K562 (cell line): ENCODE results near the gene MYMX. TPM values are rescaled to one million over a fixed set of nuclear protein-coding genes. Genes with fewer than 3 reads are reported as not detected.
A peak's percentile ranks its signal among the peaks of the same experiment; 100 is the strongest.

Source experiments
- ATAC-seq: fragments of 200-7000 bp; cut with Tn5 transposase; 3 replicates; pipeline ENCODE4 v1.9.1; 2020; ENCODE audit warnings: moderate library complexity
- BruUV-seq: library from RNA; stranded (reverse); fragments of 400-500 nt; replicated peaks from 2 replicates; lab custom pipeline; 2021; lab: Mats Ljungman, UMichigan
- CTCF ChIA-PET: fragments of 300-600 bp; formaldehyde crosslinking; extraction: SDS; loops from one replicate; lab custom pipeline; 2021; ENCODE audit warnings: low intra/inter-chr PET ratio; lab: Yijun Ruan, JAX
- POLR2A ChIA-PET: fragments of 300-600, 350-650 bp; sonication (Branson Sonifier 250); formaldehyde crosslinking; extraction: SDS; loops from one replicate; lab custom pipeline; 2021; ENCODE audit warnings: antibody characterized with exemption, inconsistent platforms; lab: Yijun Ruan, JAX
- DNase-seq, 4 experiments: peaks; one replicate each; pipeline versions ENCODE4 v3.0.0 to v3.0.0-alpha.2; 2011 to 2018; ENCODE audit warnings: low spot score in 3 of 4, mixed read lengths in 3 of 4; ENCODE audit errors: extremely low read depth in 1 of 4
- FAIRE-seq: peaks from 2 replicates; lab custom pipeline; 2011; peaks lifted over from hg19 to GRCh38; lab: Jason Lieb, UNC
- H2AFZ ChIP-seq: 2 replicates; pipeline ENCODE4 v1.6.0; 2011; ENCODE audit warnings: low read depth, low read length, control low read depth, inconsistent platforms
- H3K27ac ChIP-seq: fragments of 200-600 bp; 3 replicates; pipeline ENCODE4 v1.8.0; 2011; ENCODE audit warnings: low read depth, mild to moderate bottlenecking, control low read depth, inconsistent platforms, low read length, moderate library complexity, mixed read lengths; ENCODE audit errors: extremely low read depth
- H3K27me3 ChIP-seq, 2 experiments: fragments of 300-600 bp in 1 of 2; 2 replicates in 1 of 2; 3 replicates in 1 of 2; pipeline versions ENCODE4 v1.6.0 to v1.8.0; 2011; ENCODE audit warnings: inconsistent platforms in 2 of 2, low read length in 2 of 2, mild to moderate bottlenecking in 1 of 2, mixed read lengths in 1 of 2, moderate library complexity in 1 of 2; ENCODE audit not compliant: control insufficient read depth in 2 of 2, insufficient read depth in 2 of 2
- H3K36me3 ChIP-seq: fragments of 300-600 bp; 3 replicates; pipeline ENCODE4 v1.8.0; 2011; ENCODE audit warnings: mild to moderate bottlenecking, low read length, inconsistent platforms; ENCODE audit not compliant: control insufficient read depth, insufficient read depth
- H3K4me1 ChIP-seq, 2 experiments: fragments of 200-600 bp in 1 of 2; replicated peaks in 1 of 2; 2 replicates in 1 of 2; 3 replicates in 1 of 2; pipeline versions ENCODE4 v1.5.1 to v1.8.0; 2011; ENCODE audit warnings: inconsistent platforms in 2 of 2, low read length in 2 of 2, mild to moderate bottlenecking in 1 of 2, mixed read lengths in 1 of 2, moderate library complexity in 1 of 2; ENCODE audit not compliant: control insufficient read depth in 2 of 2, insufficient read depth in 2 of 2
- H3K4me2 ChIP-seq: 2 replicates; pipeline ENCODE4 v1.6.1; 2011; ENCODE audit warnings: low read length, control low read depth, inconsistent platforms, mixed read lengths; ENCODE audit not compliant: insufficient read depth
- H3K4me3 ChIP-seq: fragments of 200-600 bp; sonication (generic), shearing (Covaris generic); 2 replicates; pipeline ENCODE4 v1.5.1; 2016; ENCODE audit warnings: control low read depth, inconsistent platforms
- H3K79me2 ChIP-seq: fragments of 200-600 bp; 3 replicates; pipeline ENCODE4 v1.8.0; 2011; ENCODE audit warnings: low read length, inconsistent platforms; ENCODE audit not compliant: control insufficient read depth, insufficient read depth
- H3K9ac ChIP-seq, 2 experiments: 2 replicates each; pipeline versions ENCODE4 v1.6.0 to v1.6.1; 2011; ENCODE audit warnings: low read depth in 2 of 2, low read length in 2 of 2, control low read depth in 1 of 2, inconsistent platforms in 1 of 2, mild to moderate bottlenecking in 1 of 2, mixed read lengths in 1 of 2; ENCODE audit not compliant: insufficient read depth in 1 of 2
- H3K9me1 ChIP-seq: one replicate; pipeline ENCODE4 v1.6.0; 2011; ENCODE audit warnings: inconsistent platforms, mild to moderate bottlenecking, low read length, moderate library complexity; ENCODE audit not compliant: control insufficient read depth, insufficient read depth
- H3K9me3 ChIP-seq: replicated peaks from 2 replicates; pipeline ENCODE4 v1.5.1; 2011; ENCODE audit warnings: low read depth, low read length, inconsistent platforms; ENCODE audit not compliant: control insufficient read depth, insufficient read depth
- H4K20me1 ChIP-seq: replicated peaks from 2 replicates; pipeline ENCODE4 v1.6.1; 2011; ENCODE audit warnings: low read length, inconsistent platforms, mixed read lengths; ENCODE audit not compliant: control insufficient read depth, insufficient read depth
- CEBPZ ChIP-seq: fragments of 150-350 bp; IDR thresholded peaks from 2 replicates; pipeline ENCODE4 v1.6.1; 2014; ENCODE audit warnings: low read depth, mild to moderate bottlenecking, low read length, borderline replicate concordance
- L3MBTL2 ChIP-seq: fragments of 450-650 bp; IDR thresholded peaks from 2 replicates; pipeline ENCODE4 v1.6.1; 2016; ENCODE audit warnings: mild to moderate bottlenecking, moderate library complexity
- NCOA4 ChIP-seq: fragments of 450-650 bp; IDR thresholded peaks from 2 replicates; pipeline ENCODE4 v1.6.1; 2018; ENCODE audit warnings: mild to moderate bottlenecking; ENCODE audit not compliant: partially characterized antibody
- XRCC4 ChIP-seq: IDR thresholded peaks from one replicate; pipeline ENCODE4 v1.6.1; 2011; ENCODE audit not compliant: insufficient read depth, insufficient read length; ENCODE audit errors: extremely low read depth
- WGBS: fragments of 100-300 bp; shearing (Covaris generic); methylation state at CpG from one replicate; pipeline ENCODE4 v1.1.6; 2016; ENCODE audit warnings: low coverage, mixed read lengths; ENCODE audit not compliant: insufficient coverage; ENCODE audit errors: missing lambda C conversion rate; 5-methylcytosine and 5-hydroxymethylcytosine counted together
- in situ Hi-C: fragments of 300-500 bp; cut with MboI; formaldehyde crosslinking; loops from 4 replicates; pipeline ENCODE4 v1.15.0; 2018; ENCODE audit warnings: inconsistent platforms, mixed read lengths
- intact Hi-C: fragments of 100-400 bp; cut with micrococcal nuclease; formaldehyde crosslinking; loops from 2 replicates; pipeline ENCODE4 v1.14.2; 2022
- polyA plus RNA-seq, 8 experiments: library from polyadenylated mRNA; depleted of rRNA in 4 of 8; stranded (reverse) in 5 of 8; unstranded in 3 of 8; fragments of >200 nt; fragmentation: Nextera tagmentation in 2 of 8; fragmentation: Illumina TruSeq in 1 of 8; extraction: Ambion mirVana in 2 of 8; extraction: Trizol in 1 of 8; gene quantifications; 2 replicates each; pipeline versions ENCODE4 v1.2.1 to v1.2.3, GENCODE V29; 2011 to 2014; ENCODE audit warnings: inconsistent platforms in 1 of 8, missing spikeins in 1 of 8
- total RNA-seq, 7 experiments: library from RNA; depleted of rRNA in 6 of 7; stranded (reverse); fragments of >200 nt in 6 of 7; fragmentation: Illumina TruSeq in 2 of 7; extraction: Trizol in 2 of 7; gene quantifications; 2 replicates each; pipeline versions ENCODE4 v1.2.1 to v1.2.3, GENCODE V29; 2011 to 2021; ENCODE audit warnings: low replicate concordance in 1 of 7
- TF ChIP-seq, protein P1 (sequence below), 2 experiments: IDR thresholded peaks; 2 replicates each; pipeline ENCODE4 v1.6.1; 2011; ENCODE audit warnings: borderline replicate concordance in 1 of 2, control low read depth in 1 of 2, low read depth in 1 of 2, low read length in 1 of 2, mild to moderate bottlenecking in 1 of 2, mixed read lengths in 1 of 2, moderate library complexity in 1 of 2; ENCODE audit not compliant: insufficient read depth in 1 of 2, insufficient read length in 1 of 2, poor library complexity in 1 of 2, severe bottlenecking in 1 of 2; ENCODE audit errors: extremely low read depth in 1 of 2
- TF ChIP-seq, protein P2 (sequence below): sonication (generic); formaldehyde crosslinking; IDR thresholded peaks from 2 replicates; pipeline ENCODE4 v1.8.1; 2023; ENCODE audit warnings: mild to moderate bottlenecking, missing genetic modification reagents

The MYMX gene
- total and polyA plus RNA-seq, 9 of the 15 experiments (the other 6 are each of a cell fraction or from before 2014, with no cell fraction given) = 0.12 TPM; not detected in 8

- Histone ChIP-seq H3K79me2 (no peaks in the 10 kb centered on the region), H3K27ac (no peak overlapping the region), H3K4me3 (no peak overlapping the region), H3K9me3 (no peaks in the 10 kb centered on the region), H2AFZ (peak overlapping the region; percentile 37), H3K4me2 (no peak overlapping the region), H3K27me3 (no peaks in the 10 kb centered on the region), H3K9me1 (no peaks in the 10 kb centered on the region), H3K4me1 (peaks cover 16 to 21% of the 10 kb centered on the region in 2 experiments; a peak in 4 of 5 replicates), H3K36me3 (no peaks in the 10 kb centered on the region), H3K9ac (no peak overlapping the region), H4K20me1 (no peaks in the 10 kb centered on the region)
- in situ Hi-C loops (no loop called here), intact Hi-C loops (no loop called here)
- no peak for FAIRE-seq
- ChIA-PET POLR2A (interaction anchor here (1.0 to 1.5 kb wide), 3 partner anchors 12 to 64 kb away, joined by 3 to 5 read pairs (median 4); no protein-coding TSS in a partner anchor), CTCF (no interaction called here)
- BruUV-seq = no TSS peak
- DNase-seq = peak in 2 of 4 experiments; percentile 7 to 12
- no peak for ATAC-seq
- WGBS = 10% methylated on average over 2 of the region's 2 CpGs
- no peak for TF ChIP-seq NCOA4
- TF ChIP-seq, protein P1, sequence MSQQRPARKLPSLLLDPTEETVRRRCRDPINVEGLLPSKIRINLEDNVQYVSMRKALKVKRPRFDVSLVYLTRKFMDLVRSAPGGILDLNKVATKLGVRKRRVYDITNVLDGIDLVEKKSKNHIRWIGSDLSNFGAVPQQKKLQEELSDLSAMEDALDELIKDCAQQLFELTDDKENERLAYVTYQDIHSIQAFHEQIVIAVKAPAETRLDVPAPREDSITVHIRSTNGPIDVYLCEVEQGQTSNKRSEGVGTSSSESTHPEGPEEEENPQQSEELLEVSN (IDR thresholded peaks at IDR 0.05; ENCODE audit: borderline replicate concordance in 1 of 2, extremely low read depth in 1 of 2, insufficient read depth in 1 of 2, insufficient read length in 1 of 2, low read depth in 1 of 2, low read length in 1 of 2, poor library complexity in 1 of 2, severe bottlenecking in 1 of 2) = peak in 1 of 2 experiments; percentile 30
- TF ChIP-seq, protein P2, sequence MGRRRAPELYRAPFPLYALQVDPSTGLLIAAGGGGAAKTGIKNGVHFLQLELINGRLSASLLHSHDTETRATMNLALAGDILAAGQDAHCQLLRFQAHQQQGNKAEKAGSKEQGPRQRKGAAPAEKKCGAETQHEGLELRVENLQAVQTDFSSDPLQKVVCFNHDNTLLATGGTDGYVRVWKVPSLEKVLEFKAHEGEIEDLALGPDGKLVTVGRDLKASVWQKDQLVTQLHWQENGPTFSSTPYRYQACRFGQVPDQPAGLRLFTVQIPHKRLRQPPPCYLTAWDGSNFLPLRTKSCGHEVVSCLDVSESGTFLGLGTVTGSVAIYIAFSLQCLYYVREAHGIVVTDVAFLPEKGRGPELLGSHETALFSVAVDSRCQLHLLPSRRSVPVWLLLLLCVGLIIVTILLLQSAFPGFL (CRISPR knock-in tag) = no peak
- no peak for TF ChIP-seq XRCC4
- no peak for TF ChIP-seq CEBPZ
- peak; percentile 73 for TF ChIP-seq L3MBTL2
Observed at GRCh38 chr6:44189257-44189656, 27.5 kb upstream of the MYMX start.
